IPS DF 19.7 (cell line): ENCODE measurements around the gene BBS2.

Source experiments
- DNase-seq: peaks from one replicate; pipeline ENCODE4 v3.0.0-alpha.2; 2013; ENCODE audit warnings: low read depth, low spot score

Gene BBS2

DNA sequence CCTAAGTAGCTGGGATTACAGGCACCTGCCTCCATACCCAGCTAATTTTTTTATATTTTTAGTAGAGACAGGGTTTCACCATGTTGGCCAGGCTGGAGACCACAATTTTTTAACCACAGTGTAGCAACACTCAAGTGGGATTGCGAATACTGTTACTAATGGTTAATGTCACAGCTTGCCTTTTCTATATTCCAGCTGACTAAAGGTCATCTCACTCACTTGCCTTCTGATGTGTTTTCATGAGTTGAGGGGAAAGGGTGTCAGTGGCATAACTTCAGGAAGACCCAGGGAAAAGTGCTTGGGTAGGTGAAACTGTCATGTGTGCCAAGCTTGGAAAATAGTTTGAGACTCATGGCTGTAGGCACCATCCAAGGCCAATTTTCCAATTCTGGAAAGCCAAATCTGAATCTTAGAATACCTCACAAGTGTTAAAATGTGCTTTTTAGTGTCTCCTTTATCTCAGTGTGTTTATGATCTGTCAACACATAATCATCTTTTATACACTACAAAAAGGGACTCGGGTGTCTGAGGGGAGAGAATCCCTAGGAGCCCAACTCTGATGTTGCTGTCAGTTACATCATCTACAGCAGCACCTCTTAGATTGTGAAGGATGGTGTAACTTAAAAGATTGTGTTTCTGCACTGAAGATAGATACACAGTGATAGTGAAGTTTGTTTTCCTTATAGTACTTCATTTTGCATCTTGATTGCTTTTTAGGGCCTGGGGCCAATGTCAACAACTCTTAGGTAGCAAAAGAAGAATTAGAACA lies 41.4 kb downstream of the BBS2 start:
- no peak for DNase-seq

DNA sequence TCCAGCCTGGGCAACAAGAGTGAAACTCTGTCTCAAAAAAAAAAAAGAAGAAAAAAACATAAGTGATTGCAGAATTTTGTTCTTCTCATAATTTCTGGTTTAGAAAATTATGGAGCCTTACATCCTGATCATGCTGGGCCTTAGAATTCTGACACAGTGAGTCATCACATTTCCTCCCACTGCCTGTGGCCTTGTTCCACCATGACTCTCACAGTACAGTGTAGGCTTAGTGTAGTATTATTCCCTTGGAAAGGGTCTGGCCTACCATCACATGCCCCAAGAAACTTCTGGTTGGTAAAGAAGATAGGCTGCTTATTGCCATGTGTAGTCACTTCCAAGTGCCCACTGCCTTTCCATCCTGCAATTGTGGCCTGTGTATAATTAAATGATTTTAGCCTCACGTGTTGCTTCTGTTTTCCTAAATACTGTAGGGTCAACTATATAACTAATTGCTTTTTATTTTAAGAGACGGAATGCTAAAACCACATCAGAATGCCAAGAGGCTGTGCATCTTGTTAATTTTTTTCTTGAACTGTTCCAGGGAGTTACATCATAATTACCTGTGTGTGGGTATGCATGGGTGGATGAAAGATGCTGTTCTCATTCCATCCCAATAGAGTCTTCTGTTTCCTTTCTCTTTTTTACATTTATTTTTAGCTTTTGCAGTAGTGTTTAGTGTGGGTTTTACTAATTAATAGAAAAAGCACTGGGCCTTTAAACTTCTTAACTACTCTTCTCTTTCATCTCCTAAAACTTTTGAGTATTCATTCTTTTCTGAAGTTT lies 42.5 kb downstream of the BBS2 start:
- DNase-seq = no peak

DNA sequence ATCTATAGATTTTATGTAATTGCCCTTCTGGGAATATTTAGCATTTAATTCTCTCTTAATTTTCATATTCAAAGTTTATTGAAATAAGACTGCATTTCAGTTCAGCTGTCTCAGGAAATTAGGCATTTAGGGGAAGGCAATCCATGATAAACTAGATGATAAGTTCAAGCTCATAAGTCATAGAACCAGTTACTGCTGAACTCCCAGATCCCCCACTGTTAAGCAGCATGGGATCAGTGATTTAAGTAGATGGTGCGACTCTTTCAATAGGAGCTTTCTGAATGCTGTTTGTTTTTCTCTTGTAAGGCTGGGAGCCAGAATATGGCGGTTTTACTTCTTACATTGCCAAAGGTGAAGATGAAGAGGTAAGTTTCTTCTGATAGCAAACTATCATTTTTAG lies 44.6 kb downstream of the BBS2 start:
- DNase-seq = no peak

DNA sequence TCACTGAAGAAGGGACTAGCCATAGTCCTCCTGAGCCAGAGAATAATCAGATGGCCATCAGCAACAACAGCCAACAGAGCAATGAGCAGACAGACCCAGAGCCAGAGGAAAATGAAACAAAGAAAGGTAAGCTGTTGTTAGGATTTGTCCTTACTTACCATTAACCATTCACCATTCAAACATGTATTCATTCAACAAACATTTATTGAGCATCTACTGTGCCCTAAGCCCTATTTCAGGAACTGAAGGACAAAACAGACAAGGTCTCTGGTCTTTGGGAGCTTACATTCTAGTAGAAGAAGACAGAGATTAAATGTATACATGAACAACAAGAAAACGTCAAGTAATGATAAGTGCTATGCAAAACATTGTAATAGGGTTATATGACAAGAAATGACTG lies 49.2 kb downstream of the BBS2 start:
- no peak for DNase-seq

DNA sequence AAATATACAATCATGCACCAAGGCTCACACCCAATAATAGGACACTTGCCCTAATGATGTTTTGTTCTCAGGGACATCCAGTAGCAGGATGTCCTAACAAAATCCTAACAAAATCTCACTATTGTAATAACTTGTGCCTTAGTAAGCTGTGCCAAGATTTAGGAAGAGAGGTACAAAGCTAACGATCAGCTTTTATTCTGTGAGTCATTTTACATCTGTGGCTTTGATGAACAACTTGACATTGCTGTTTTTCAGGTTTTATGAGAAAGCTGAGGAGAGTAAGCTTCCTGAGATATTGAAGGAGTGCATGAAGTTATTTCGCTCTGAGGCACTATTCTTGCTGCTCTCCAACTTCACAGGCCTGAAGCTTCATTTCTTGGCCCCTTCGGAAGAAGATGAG lies 49.6 kb downstream of the BBS2 start:
- no peak for DNase-seq

DNA sequence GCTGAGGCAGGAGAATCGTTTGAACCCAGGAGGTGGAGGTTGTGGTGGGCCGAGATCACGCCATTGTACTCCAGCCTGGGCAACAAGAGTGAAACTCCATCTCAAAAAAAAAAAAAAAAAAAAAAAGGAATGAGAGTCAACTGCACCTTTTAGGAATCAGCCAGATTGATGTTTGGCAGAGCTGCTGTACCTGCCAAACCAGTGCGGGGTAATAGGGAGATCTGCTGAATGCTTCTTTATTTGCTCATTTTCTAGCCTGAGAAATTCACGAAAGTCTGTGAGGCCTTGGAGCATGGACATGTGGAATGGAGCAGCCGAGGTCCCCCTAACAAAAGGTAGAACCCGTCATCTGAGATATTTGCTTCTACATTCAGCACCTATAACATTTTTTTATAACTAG lies 50.1 kb downstream of the BBS2 start:
- DNase-seq = no peak

DNA sequence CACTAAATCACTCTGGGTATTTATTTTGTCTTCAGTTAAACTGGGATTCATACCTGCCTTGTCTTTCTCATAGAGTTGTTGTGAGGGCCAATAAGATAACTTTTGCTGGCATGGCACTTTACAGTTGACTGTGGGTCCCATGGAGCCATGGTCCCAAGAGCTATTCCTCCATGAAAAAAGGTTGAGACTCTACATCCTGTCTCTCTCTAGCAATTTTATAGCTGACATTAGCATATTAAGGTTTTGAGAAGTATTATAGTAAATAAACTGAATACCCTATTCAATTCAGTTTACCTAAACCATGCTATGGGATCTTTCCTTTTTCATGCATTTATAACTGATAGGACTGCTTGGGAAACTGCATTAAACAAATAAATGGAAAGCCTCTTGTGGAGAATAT lies 51.0 kb downstream of the BBS2 start:
- no peak for DNase-seq

DNA sequence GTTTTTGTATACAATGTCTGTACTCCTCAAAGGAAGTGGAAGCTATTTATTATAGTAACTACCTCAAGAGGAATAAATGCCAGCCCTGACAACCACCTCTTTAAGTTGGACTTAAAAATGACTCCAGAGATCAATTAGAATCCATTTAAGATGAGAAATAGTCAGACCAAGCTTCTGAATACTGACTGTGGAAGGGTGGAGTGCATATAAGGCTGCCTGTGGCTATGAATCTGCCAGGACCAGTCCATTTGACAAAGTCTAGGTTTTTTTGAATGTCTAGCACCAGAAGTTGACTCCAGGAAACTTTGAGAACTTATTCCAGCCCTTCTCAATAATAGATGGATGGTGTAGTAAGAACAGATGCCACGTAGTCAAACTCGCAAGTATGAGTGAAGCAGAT lies 53.5 kb downstream of the BBS2 start:
- DNase-seq = no peak

DNA sequence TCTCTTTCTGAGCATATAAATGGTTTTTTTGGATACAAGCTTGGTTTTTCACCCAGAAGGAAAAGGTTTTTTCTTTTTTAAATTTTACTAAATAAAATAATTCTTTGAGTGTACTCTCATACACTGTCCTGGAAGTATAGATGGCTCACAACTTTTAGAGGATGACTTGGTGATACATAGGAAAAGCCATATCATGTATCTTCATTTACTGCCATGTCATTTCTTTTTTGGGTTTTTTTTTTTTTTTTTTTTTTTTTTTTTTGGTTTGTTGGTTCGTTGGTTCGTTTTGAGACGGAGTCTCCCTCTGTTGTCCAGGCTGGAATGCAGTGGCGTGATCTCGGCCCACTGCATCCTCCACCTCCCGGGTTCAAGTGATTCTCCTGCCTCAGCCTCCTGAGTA lies 56.7 kb downstream of the BBS2 start:
- no peak for DNase-seq

DNA sequence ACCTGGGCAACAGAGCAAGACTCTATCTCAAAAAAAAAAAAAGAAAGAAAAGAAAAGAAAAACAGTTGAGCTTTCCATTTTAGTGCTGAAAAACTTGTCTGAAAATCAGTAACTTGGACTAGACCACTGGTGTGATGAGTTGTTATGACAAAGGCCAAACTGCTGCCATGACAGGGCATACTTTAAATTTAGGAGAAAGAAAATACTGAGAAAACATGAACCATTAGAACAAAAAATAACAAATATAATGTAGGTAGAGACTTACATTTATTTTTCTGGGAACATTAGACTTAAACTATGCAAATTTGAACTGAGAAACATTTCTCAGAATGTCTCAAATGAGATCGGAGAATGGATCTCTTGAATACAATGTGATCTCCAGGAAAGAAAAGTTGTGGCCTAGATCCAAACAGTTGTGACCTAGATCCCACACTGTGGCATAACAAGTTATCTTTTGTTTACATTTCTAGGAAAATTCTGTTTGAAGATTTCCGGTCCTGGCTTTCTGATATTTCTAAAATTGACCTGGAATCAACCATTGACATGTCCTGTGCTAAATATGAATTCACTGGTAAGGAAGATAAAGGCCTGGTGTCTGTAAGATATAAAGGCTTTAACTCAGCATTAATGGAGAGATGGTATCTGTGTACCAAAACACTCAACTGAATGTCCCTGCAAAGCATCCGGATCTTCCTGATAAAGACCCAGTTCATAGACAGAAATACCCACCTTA lies 57.6 kb downstream of the BBS2 start:
- DNase-seq = no peak

DNA sequence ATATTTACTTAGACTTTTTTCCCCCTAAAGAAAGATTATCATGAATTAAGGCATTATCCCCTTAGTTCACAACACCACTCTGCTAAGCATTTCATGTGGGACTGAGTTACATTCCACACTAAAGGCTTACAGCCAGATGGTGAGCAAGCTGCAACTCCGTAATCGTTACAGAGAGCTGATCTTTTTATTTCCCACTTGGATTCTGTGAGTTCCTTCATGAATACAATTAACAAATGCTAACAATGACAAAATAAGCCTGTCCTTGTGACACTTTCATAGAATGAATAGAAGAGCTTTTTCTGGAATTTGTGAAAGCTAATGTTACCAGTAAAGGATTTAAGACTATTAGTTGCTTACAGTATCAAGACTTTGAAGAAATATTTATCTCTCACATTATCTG lies 59.7 kb downstream of the BBS2 start:
- DNase-seq = no peak

DNA sequence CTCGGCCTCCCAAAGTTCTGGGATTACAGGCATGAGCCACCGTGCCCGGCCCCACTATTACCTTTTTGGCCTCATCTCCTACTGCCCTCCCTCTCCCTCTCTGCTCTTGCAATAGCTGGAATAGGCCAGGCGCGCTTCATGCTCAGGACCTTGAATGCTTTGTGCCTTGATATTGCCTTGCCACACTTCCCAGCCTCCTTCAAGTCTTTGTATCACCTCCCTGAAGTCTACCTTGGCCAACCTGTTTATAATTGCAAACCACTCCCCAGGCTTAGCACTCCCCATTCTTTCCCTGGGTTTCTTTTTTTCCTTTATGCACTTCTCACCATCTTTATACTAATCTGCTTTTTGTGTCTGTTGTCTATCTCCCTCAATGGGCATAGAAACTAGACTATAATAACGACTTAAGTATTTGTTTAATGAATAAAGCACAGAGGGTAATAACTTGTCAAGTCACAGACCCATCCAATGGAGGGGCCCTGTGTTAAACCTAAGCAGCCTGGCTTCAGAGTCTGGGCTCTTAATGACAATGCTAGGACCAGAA lies 61.8 kb downstream of the BBS2 start:
- no peak for DNase-seq

DNA sequence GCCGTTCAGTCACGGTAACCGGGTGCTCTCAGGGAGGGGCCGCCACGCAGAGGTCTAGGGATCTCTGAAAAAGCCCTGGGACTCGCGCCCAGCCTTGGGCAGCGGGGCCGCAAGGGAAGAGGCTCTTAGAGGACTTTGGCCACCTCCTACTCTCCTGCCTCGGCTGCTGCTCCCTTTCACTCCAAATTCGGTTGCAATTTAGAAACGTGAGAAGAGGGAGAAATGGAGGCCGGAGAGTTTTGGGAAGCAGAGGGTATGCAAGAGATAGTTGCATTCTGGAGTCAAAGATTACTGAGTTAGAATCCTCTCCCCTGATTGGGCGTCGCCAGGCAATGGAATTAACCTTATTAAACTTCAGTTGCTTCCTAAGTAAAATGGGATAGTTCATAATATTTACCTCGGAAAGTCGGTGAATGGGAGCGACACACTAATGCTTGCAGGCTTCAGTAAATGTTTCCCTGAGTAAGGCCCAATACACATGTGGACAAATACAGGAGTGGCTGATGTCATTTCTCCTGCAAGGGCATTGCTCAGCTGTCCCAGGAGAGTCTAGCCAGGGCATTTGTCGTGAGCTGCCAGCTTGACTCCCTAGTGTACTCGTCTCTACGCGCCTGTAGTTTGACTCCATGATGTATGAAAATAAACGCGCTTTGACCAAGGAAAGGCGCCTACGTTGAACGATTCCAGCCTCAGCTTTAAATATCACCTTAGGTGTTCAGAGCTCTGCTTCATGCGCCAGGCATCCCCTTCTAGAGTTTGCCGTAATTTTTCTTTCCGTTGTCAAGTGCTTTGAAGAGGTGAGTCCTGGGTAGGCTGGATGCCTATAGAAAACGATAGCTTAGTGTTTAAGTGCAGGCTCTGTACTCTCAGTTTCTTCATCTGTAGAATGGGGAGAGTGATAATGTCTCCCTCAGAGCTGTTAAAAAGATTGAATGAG lies 67.8 kb downstream of the BBS2 start:
- no peak for DNase-seq

DNA sequence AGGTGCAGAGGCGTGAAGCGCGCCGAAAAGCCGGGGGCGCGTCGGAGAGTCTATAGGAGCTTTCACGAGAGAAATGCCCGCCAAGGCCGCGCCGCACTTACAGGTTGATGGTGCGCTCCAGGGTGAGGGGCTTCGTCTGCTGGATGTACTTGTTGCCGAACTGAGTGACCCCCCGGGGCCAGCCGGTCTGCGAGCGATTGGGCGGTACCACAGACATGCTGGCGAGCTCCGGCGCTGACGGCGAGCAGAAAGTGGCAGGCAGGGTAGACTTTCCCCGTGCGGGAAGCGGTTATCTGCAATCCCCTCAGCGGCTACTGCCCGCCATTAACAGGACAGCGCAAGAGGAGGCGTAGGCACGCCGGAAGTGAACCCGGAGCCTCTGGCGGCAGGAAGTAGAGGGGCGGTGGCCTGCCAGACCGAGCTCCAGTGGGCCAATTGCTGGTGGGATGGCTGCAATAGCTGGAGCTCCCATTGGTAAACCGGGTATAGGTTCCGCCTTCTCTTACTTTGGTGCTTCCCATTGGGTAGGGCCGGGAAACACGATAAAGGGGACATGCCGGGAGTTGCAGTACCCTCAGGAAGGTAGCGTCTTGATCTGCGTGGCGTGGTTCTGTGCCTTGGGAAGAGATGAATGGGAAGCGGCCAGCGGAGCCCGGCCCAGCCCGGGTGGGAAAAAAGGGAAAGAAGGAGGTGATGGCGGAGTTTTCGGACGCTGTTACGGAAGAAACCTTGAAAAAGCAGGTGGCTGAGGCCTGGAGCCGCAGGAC lies 68.7 kb downstream of the BBS2 start, which contains the start of the genes NUDT21 and OGFOD1:
NUDT21 (minus strand) TSS at position 347 of the 767 bp plus-strand sequence; CDS start at position 217, 130 bp downstream.
OGFOD1 (plus strand) TSS at position 569 of the 767 bp plus-strand sequence; CDS start at position 628, 59 bp downstream.
- DNase-seq = peak; percentile 97

DNA sequence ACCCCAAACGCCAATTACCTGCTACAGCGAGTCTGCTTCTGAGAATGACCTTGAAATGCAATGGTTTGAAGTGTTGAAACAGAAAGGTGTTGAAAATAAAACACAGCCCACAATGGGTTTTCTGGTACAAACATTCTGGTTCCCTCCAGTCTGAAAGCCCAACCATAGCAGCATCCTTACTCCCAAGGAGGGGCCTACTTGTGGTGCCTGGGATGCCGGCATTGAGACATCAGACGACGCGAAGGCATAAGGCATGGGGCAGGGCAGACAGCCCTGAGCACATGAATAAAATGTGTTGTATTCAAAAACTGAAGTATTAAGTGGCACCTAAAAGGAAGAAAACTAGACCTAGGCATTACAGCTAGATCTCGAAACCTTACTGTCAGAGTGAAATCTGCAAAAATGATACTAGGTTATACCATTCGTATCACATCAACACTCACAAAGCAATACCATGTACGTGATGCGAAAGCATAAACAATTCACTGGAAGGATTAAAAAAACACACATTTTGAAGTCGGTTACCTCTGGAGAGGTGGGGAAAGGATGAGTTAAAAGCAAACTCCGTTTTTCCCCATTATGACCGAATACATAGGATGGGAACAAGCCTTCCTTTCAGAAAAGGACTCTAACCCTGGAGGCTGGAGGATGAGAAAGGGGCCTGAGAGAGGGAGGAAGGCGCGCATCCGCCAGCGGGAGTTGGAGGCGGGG lies 69.4 kb downstream of the BBS2 start:
- no peak for DNase-seq

DNA sequence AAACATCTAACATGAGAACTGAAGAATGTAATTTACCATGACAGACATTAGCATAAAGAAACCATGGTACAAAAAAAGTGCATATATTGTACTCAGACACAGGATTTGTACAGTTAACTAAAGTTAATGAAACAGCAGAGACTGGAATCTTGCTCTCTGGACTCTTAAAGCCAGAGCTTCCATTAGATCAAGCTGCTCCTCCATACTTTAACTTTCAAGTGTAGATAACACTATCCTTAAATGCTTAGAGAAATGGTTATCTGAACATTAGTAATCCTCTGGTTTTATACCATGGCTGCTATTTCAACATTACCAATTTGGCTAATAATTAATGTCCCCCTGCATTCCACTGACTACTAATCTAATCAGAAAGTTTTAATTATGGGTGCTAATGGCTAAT lies 71.8 kb downstream of the BBS2 start:
- DNase-seq = no peak

DNA sequence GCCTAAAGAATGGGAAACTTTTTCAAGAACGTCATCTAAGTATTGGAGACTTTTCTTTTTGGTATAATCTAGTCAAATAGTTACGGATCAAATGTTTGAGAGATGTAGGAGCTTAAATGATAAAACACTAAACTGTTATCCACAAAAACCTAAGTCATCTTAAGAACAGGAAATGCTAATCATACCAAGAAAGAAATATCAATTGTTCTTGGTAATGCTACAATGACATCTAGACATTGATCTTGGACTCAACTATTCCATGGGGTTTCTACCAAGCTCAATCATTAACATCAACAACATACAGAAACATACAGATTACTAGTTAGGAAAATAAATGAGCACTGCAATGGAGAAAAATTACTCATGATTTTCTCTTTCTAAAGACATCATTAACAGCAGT lies 72.5 kb downstream of the BBS2 start:
- no peak for DNase-seq

DNA sequence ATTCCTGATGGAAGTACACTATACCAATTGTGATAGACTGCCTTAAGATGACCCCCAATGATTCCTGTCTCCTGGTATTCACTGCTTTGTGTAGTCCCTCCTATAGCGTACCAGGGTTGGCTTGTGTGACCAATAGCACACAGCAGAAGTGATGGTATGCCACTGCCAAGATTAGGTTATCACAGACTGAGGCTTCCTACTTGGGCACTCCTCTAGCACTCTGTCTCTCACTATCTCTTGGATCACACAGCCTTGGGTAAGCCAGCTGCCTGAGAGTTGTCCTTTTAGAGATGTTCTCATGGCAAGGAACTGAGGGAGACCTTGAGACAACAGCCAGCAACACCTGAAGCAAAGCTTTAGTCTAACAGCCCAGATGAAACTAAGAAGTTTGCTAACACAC lies 81.8 kb downstream of the BBS2 start:
- DNase-seq = no peak

DNA sequence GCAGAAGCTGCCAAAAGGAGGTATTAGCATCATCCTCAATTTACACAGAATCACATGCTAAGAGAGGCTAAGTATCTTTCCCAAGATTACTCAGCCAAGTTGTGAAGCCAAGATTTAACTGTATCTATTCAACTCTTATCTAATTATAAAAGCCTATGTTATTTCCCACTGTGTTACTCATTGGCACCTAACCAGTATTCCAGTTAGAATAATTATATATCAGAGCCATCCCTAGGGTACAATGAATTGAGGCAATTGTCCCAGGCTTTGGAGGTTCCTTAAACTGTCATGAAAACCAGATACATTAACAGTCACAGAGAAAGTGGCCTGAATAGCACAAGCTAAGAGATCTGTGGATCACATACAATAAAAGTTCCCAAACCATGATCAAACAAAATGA lies 83.6 kb downstream of the BBS2 start:
- DNase-seq = no peak
